Activated naive CD4-positive, alpha-beta T cell treated with anti-CD3 and anti-CD28 coated beads for 36 hours (primary cell): ENCODE measurements around the gene MAPT. TPM values are rescaled to one million over a fixed set of nuclear protein-coding genes. Genes with fewer than 3 reads are reported as not detected.
"Not testable (repeated sequence)": the region's sequence is repeated elsewhere in the genome, so short reads cannot be mapped to it uniquely, and the experiment has no call there.

Experiments used
- CTCF ChIA-PET: fragments of 350-600 bp; sonication (Branson Sonifier 250); formaldehyde crosslinking; loops from one replicate; lab custom pipeline; 2021; ENCODE audit warnings: antibody characterized with exemption; lab: Charles Lee
- DNase-seq: peaks from one replicate; pipeline ENCODE4 v3.0.0-alpha.2; 2020
- H3K27ac Mint-ChIP-seq: one replicate; pipeline ENCODE4 v1.8.0; 2021; ENCODE audit warnings: mild to moderate bottlenecking, mixed read lengths
- H3K27me3 Mint-ChIP-seq: one replicate; pipeline ENCODE4 v1.8.0; 2021; ENCODE audit warnings: low read depth, mixed read lengths
- H3K36me3 Mint-ChIP-seq: one replicate; pipeline ENCODE4 v1.8.0; 2021; ENCODE audit warnings: low read depth, mixed read lengths
- H3K4me1 Mint-ChIP-seq: one replicate; pipeline ENCODE4 v1.8.0; 2021; ENCODE audit warnings: low read depth, mixed read lengths
- H3K4me3 Mint-ChIP-seq: one replicate; pipeline ENCODE4 v1.8.0; 2021; ENCODE audit warnings: mild to moderate bottlenecking, moderate library complexity, mixed read lengths
- H3K9me3 Mint-ChIP-seq: one replicate; pipeline ENCODE4 v1.8.0; 2021; ENCODE audit warnings: mixed read lengths
- intact Hi-C: fragments of 100-400 bp; cut with micrococcal nuclease; formaldehyde crosslinking; loops from one replicate; pipeline ENCODE4 v1.15.1; 2023
- total RNA-seq, 2 experiments: library from RNA; stranded (reverse); gene quantifications; one replicate each; pipeline ENCODE4 v1.2.3, GENCODE V29; 2021

The MAPT gene
- total RNA-seq, 2 experiments from 2014 or later: 0.57 to 0.86 TPM

- Mint-ChIP-seq H3K27me3 (peaks cover 15% of the 10 kb centered on the region), H3K9me3 (no peaks in the 10 kb centered on the region), H3K36me3 (no peaks in the 10 kb centered on the region), H3K4me1 (peaks cover 20% of the 10 kb centered on the region), H3K27ac (no peak overlapping the region), H3K4me3 (no peak overlapping the region)
- intact Hi-C loops: no loop called here
- CTCF ChIA-PET: interaction anchor here (1.4 kb wide), 1 partner anchor 12 kb away, joined by 3 read pairs; the partner anchor contains the start of gene MAPT
- no peak for DNase-seq
These were observed 11.9 kb downstream of the MAPT start for GRCh38 chr17:45906237-45906636.

GRCh38 chr17:45906927-45907622, 12.7 kb downstream of the MAPT start:
- peaks cover 2% of the 10 kb centered on the region for H3K9me3 Mint-ChIP-seq
- H3K4me3 Mint-ChIP-seq: no peak overlapping the region
- intact Hi-C loops: no loop called here
- CTCF ChIA-PET: interaction anchor here (0.6 kb wide), 1 partner anchor 15 kb away, joined by 3 read pairs; no protein-coding TSS in a partner anchor
- H3K27ac Mint-ChIP-seq: no peak overlapping the region
- H3K36me3 Mint-ChIP-seq: no peaks in the 10 kb centered on the region
- H3K27me3 Mint-ChIP-seq: peaks cover 10% of the 10 kb centered on the region
- peak; percentile 50 for DNase-seq
- peaks cover 20% of the 10 kb centered on the region for H3K4me1 Mint-ChIP-seq

GRCh38 chr17:45907750-45908395, 13.5 kb downstream of the MAPT start:
- no peak for DNase-seq
- no peaks in the 10 kb centered on the region for H3K36me3 Mint-ChIP-seq
- H3K27ac Mint-ChIP-seq: no peak overlapping the region
- H3K4me1 Mint-ChIP-seq: peaks cover 20% of the 10 kb centered on the region
- H3K9me3 Mint-ChIP-seq: peaks cover 9% of the 10 kb centered on the region
- intact Hi-C loops: no loop called here
- H3K4me3 Mint-ChIP-seq: no peak overlapping the region
- peaks cover 4% of the 10 kb centered on the region for H3K27me3 Mint-ChIP-seq
- CTCF ChIA-PET: no interaction called here

- Mint-ChIP-seq H3K36me3 (no peaks in the 10 kb centered on the region), H3K27ac (no peak overlapping the region), H3K4me3 (no peak overlapping the region), H3K27me3 (peaks cover 7% of the 10 kb centered on the region), H3K4me1 (peaks cover 20% of the 10 kb centered on the region), H3K9me3 (peaks cover 14% of the 10 kb centered on the region)
- DNase-seq: no peak
- CTCF ChIA-PET: no interaction called here
- intact Hi-C loops: no loop called here
These were observed 14.1 kb downstream of the MAPT start for GRCh38 chr17:45908460-45908859.

- no peak overlapping the region for H3K4me3 Mint-ChIP-seq
- H3K27me3 Mint-ChIP-seq: peaks cover 7% of the 10 kb centered on the region
- CTCF ChIA-PET: no interaction called here
- intact Hi-C loops: no loop called here
- H3K36me3 Mint-ChIP-seq: no peaks in the 10 kb centered on the region
- H3K9me3 Mint-ChIP-seq: peaks cover 15% of the 10 kb centered on the region
- no peak for DNase-seq
- H3K27ac Mint-ChIP-seq: no peak overlapping the region
- H3K4me1 Mint-ChIP-seq: peaks cover 20% of the 10 kb centered on the region
These were observed 14.6 kb downstream of the MAPT start for GRCh38 chr17:45908935-45909334.

- no peak overlapping the region for H3K4me3 Mint-ChIP-seq
- H3K4me1 Mint-ChIP-seq: peaks cover 20% of the 10 kb centered on the region
- DNase-seq: no peak
- peaks cover 7% of the 10 kb centered on the region for H3K27me3 Mint-ChIP-seq
- H3K9me3 Mint-ChIP-seq: peaks cover 15% of the 10 kb centered on the region
- intact Hi-C loops: no loop called here
- CTCF ChIA-PET: no interaction called here
- H3K36me3 Mint-ChIP-seq: no peaks in the 10 kb centered on the region
- no peak overlapping the region for H3K27ac Mint-ChIP-seq
These were observed 16.3 kb downstream of the MAPT start for GRCh38 chr17:45910667-45911066.

GRCh38 chr17:45912319-45912718, 18.0 kb downstream of the MAPT start:
- intact Hi-C loops: no loop called here
- CTCF ChIA-PET: no interaction called here
- Mint-ChIP-seq H3K4me3 (no peak overlapping the region), H3K4me1 (peaks cover 12% of the 10 kb centered on the region), H3K27me3 (peaks cover 7% of the 10 kb centered on the region), H3K9me3 (peaks cover 15% of the 10 kb centered on the region), H3K27ac (no peak overlapping the region), H3K36me3 (no peaks in the 10 kb centered on the region)
- DNase-seq: no peak

- DNase-seq, CTCF ChIA-PET, H3K27me3 Mint-ChIP-seq, intact Hi-C loops, H3K36me3 Mint-ChIP-seq, H3K27ac Mint-ChIP-seq, H3K4me3 Mint-ChIP-seq, H3K4me1 Mint-ChIP-seq: not testable (repeated sequence)
- H3K9me3 Mint-ChIP-seq: peaks cover 15% of the 10 kb centered on the region
These were observed 18.7 kb downstream of the MAPT start for GRCh38 chr17:45913030-45913429.

GRCh38 chr17:45914047-45914717, 19.8 kb downstream of the MAPT start:
- Mint-ChIP-seq H3K27me3 (peaks cover 3% of the 10 kb centered on the region), H3K36me3 (no peaks in the 10 kb centered on the region), H3K27ac (peak overlapping the region; percentile 26), H3K4me3 (no peak overlapping the region), H3K4me1 (no peaks in the 10 kb centered on the region), H3K9me3 (peaks cover 15% of the 10 kb centered on the region)
- intact Hi-C loops: no loop called here
- DNase-seq: no peak
- CTCF ChIA-PET: no interaction called here

GRCh38 chr17:45915263-45915662, 20.9 kb downstream of the MAPT start:
- CTCF ChIA-PET: no interaction called here
- peaks cover 15% of the 10 kb centered on the region for H3K9me3 Mint-ChIP-seq
- no peak overlapping the region for H3K4me3 Mint-ChIP-seq
- H3K27me3 Mint-ChIP-seq: peaks cover 3% of the 10 kb centered on the region
- intact Hi-C loops: no loop called here
- no peaks in the 10 kb centered on the region for H3K4me1 Mint-ChIP-seq
- no peaks in the 10 kb centered on the region for H3K36me3 Mint-ChIP-seq
- DNase-seq: no peak
- no peak overlapping the region for H3K27ac Mint-ChIP-seq

GRCh38 chr17:45917081-45917480, 22.7 kb downstream of the MAPT start:
- CTCF ChIA-PET: no interaction called here
- H3K27me3 Mint-ChIP-seq: peaks cover 3% of the 10 kb centered on the region
- DNase-seq: no peak
- no peak overlapping the region for H3K27ac Mint-ChIP-seq
- no peaks in the 10 kb centered on the region for H3K4me1 Mint-ChIP-seq
- peaks cover 12% of the 10 kb centered on the region for H3K9me3 Mint-ChIP-seq
- no peak overlapping the region for H3K4me3 Mint-ChIP-seq
- H3K36me3 Mint-ChIP-seq: no peaks in the 10 kb centered on the region
- intact Hi-C loops: no loop called here

- Mint-ChIP-seq H3K4me1 (no peaks in the 10 kb centered on the region), H3K27me3 (no peaks in the 10 kb centered on the region), H3K4me3 (no peak overlapping the region), H3K9me3 (peaks cover 2% of the 10 kb centered on the region), H3K27ac (no peak overlapping the region), H3K36me3 (no peaks in the 10 kb centered on the region)
- CTCF ChIA-PET: no interaction called here
- DNase-seq: no peak
- intact Hi-C loops: no loop called here
These were observed 23.9 kb downstream of the MAPT start for GRCh38 chr17:45918241-45918745.
